Activated CD4-positive, alpha-beta T cell treated with anti-CD3 and anti-CD28 coated beads, Interleukin-2, amount 50 U/mL, for 4 hours (primary cell): Measurements from ENCODE around the gene SYT2.

Source experiments
- DNase-seq, 2 experiments: peaks; one replicate each; pipeline ENCODE4 v3.0.0-alpha.2; 2020

Gene SYT2

GRCh38 chr1:202671399-202671798 is 38.9 kb downstream of the SYT2 start:
- no peak for DNase-seq

- DNase-seq: no peak
These were observed 44.8 kb downstream of the SYT2 start for GRCh38 chr1:202665417-202665816.

- DNase-seq: no peak
These were observed 46.2 kb downstream of the SYT2 start for GRCh38 chr1:202664083-202664482.

GRCh38 chr1:202663131-202663530 is 47.1 kb downstream of the SYT2 start:
- no peak for DNase-seq

- no peak for DNase-seq
These were observed 48.2 kb downstream of the SYT2 start for GRCh38 chr1:202662081-202662480.

GRCh38 chr1:202661136-202661845 is 49.0 kb downstream of the SYT2 start:
- no peak for DNase-seq

GRCh38 chr1:202659974-202660373 is 50.3 kb downstream of the SYT2 start:
- no peak for DNase-seq

GRCh38 chr1:202659541-202659940 is 50.7 kb downstream of the SYT2 start:
- no peak for DNase-seq

- no peak for DNase-seq
These were observed 51.5 kb downstream of the SYT2 start for GRCh38 chr1:202658769-202659168.

- no peak for DNase-seq
These were observed 51.9 kb downstream of the SYT2 start for GRCh38 chr1:202658251-202658759.

- no peak for DNase-seq
These were observed 53.2 kb downstream of the SYT2 start for GRCh38 chr1:202656951-202657646.

GRCh38 chr1:202656057-202656456 is 54.2 kb downstream of the SYT2 start:
- DNase-seq: no peak

- DNase-seq: no peak
These were observed 56.2 kb downstream of the SYT2 start for GRCh38 chr1:202654079-202654478.

GRCh38 chr1:202649553-202650392 is 60.5 kb downstream of the SYT2 start:
- no peak for DNase-seq

- DNase-seq: no peak
These were observed 61.5 kb downstream of the SYT2 start for GRCh38 chr1:202648605-202649226.

- no peak for DNase-seq
These were observed 65.2 kb downstream of the SYT2 start for GRCh38 chr1:202645097-202645476.

- DNase-seq: no peak
These were observed 65.8 kb downstream of the SYT2 start for GRCh38 chr1:202644219-202645096.

GRCh38 chr1:202643397-202644218 is 66.6 kb downstream of the SYT2 start:
- DNase-seq: no peak

- DNase-seq: no peak
These were observed 67.5 kb downstream of the SYT2 start for GRCh38 chr1:202642619-202643291.

- no peak for DNase-seq
These were observed 68.0 kb downstream of the SYT2 start for GRCh38 chr1:202642212-202642611.
